ENCODE data around the gene SLC38A1. TPM values are rescaled to one million over a fixed set of nuclear protein-coding genes. Genes with fewer than 3 reads are reported as not detected.

The SLC38A1 gene
- total and polyA plus RNA-seq, 4 donors = 13.7 to 60.3 (median 26.4) TPM

DNA sequence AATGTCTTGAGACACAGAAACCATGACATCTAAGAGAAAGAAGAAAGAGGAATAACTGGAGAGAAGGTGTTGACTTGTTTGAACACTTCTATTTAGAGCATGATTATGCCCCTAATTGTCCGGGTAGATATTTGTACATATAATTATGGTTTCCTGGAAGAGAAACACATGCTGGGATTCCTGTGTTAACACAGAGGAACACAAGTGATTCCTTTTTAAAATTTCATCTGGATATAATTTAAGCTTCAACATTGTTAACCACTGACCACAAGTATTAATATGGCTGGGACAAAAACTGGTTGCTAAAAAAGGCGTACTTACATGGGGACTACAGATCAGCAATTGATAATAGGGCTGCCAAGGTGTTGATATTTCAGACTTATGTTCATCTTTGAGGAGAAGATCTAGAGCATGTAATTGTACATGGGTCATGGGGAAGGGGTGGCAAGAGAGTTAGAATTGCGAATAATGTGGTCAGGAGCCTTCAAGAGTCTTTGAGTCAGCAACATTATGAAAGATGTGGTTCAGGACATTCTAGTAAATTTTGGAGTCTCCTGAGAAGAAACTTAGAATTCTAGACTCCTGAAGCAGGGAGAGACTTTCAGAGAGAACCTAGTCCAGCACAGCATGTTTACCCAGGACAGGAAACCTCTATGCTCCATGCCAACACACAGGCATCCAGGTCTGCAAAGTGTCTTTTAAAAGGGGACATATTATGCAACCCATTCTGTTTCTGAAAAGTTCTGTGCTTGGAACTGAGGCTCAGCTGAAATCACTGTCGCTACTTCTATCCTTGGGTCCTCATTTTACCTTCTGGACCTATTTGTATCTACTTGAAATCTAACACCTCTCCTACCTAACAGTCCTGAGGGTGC lies 56.5 kb downstream of the SLC38A1 start:
- no peaks in the 10 kb centered on the region for H3K27me3 ChIP-seq (ENCODE audit: control insufficient read depth in 3 of 3, insufficient read depth in 3 of 3, low read length in 2 of 3)
- H3K4me1 ChIP-seq (ENCODE audit: control insufficient read depth in 5 of 5, insufficient read depth in 5 of 5, low read length in 5 of 5) = peaks cover 0 to 5% (median 0%) of the 10 kb centered on the region in 5 donors
- DNase-seq = no peak
- H3K4me3 ChIP-seq = no peak overlapping the region
- H3K27ac ChIP-seq (ENCODE audit: low read depth in 1 of 2, low read length in 1 of 2) = peak overlapping the region in 1 of 2 donors; percentile 14
- H3K9me3 ChIP-seq (ENCODE audit: control insufficient read depth in 4 of 4, insufficient read depth in 3 of 4, low read length in 3 of 4) = no peaks in the 10 kb centered on the region
- TF ChIP-seq, protein P1, sequence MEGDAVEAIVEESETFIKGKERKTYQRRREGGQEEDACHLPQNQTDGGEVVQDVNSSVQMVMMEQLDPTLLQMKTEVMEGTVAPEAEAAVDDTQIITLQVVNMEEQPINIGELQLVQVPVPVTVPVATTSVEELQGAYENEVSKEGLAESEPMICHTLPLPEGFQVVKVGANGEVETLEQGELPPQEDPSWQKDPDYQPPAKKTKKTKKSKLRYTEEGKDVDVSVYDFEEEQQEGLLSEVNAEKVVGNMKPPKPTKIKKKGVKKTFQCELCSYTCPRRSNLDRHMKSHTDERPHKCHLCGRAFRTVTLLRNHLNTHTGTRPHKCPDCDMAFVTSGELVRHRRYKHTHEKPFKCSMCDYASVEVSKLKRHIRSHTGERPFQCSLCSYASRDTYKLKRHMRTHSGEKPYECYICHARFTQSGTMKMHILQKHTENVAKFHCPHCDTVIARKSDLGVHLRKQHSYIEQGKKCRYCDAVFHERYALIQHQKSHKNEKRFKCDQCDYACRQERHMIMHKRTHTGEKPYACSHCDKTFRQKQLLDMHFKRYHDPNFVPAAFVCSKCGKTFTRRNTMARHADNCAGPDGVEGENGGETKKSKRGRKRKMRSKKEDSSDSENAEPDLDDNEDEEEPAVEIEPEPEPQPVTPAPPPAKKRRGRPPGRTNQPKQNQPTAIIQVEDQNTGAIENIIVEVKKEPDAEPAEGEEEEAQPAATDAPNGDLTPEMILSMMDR (IDR thresholded peaks at IDR 0.05; ENCODE audit: control extremely low read depth, extremely low read depth) = no peak
- H3K36me3 ChIP-seq (ENCODE audit: control insufficient read depth in 4 of 4, insufficient read depth in 4 of 4, low read length in 4 of 4) = peaks cover 0 to 3% (median 0%) of the 10 kb centered on the region in 4 donors
- no peak overlapping the region for H3K9ac ChIP-seq (ENCODE audit: insufficient read depth in 1 of 2, low read length in 2 of 2)
- WGBS, 2 donors = 82 to 84% methylated on average over 4 of the region's 4 CpGs
- ATAC-seq (ENCODE audit: insufficient read depth, low FRiP score) = no peak

DNA sequence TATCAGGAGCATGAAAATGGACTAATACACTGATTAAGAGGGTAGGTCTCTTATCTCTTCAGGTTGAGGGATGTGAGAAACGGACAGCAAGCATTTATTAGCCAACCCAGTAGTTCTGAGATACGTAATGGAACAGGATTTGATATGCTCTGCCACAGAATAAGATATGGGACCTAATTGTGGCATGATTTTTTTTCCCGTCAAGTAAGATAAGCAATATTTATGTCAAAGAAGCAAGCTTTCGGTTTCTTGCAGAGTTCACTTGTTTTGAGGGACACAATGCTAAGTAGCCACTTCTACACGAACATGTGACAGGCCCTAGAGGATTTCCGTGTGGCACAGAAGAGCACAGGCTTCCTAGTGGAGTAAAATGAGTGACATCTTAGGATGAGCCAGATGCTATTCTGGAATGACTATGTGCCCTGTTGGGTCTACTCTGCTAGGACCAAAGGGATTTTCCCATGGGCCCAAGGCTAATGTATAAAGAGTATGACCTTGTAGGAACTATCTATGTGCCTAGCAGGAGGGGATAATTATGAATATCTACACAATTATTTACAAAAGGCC lies 57.9 kb downstream of the SLC38A1 start:
- TF ChIP-seq, protein P1 (IDR thresholded peaks at IDR 0.05; ENCODE audit: control extremely low read depth, extremely low read depth) = no peak
- DNase-seq = no peak
- Histone ChIP-seq H3K27me3 (ENCODE audit: control insufficient read depth in 3 of 3, insufficient read depth in 3 of 3, low read length in 2 of 3) (no peaks in the 10 kb centered on the region), H3K36me3 (ENCODE audit: control insufficient read depth in 4 of 4, insufficient read depth in 4 of 4, low read length in 4 of 4) (peaks cover 0 to 6% (median 0%) of the 10 kb centered on the region in 4 donors), H3K27ac (ENCODE audit: low read depth in 1 of 2, low read length in 1 of 2) (peak overlapping the region in 1 of 2 donors; percentile 79), H3K4me3 (no peak overlapping the region), H3K9me3 (ENCODE audit: control insufficient read depth in 4 of 4, insufficient read depth in 3 of 4, low read length in 3 of 4) (no peaks in the 10 kb centered on the region), H3K9ac (ENCODE audit: insufficient read depth in 1 of 2, low read length in 2 of 2) (no peak overlapping the region), H3K4me1 (ENCODE audit: control insufficient read depth in 5 of 5, insufficient read depth in 5 of 5, low read length in 5 of 5) (peaks cover 0 to 8% (median 0%) of the 10 kb centered on the region in 5 donors)
- no peak for ATAC-seq (ENCODE audit: insufficient read depth, low FRiP score)
- 70 to 93% methylated on average over 6 of the region's 6 CpGs for WGBS, 2 donors

DNA sequence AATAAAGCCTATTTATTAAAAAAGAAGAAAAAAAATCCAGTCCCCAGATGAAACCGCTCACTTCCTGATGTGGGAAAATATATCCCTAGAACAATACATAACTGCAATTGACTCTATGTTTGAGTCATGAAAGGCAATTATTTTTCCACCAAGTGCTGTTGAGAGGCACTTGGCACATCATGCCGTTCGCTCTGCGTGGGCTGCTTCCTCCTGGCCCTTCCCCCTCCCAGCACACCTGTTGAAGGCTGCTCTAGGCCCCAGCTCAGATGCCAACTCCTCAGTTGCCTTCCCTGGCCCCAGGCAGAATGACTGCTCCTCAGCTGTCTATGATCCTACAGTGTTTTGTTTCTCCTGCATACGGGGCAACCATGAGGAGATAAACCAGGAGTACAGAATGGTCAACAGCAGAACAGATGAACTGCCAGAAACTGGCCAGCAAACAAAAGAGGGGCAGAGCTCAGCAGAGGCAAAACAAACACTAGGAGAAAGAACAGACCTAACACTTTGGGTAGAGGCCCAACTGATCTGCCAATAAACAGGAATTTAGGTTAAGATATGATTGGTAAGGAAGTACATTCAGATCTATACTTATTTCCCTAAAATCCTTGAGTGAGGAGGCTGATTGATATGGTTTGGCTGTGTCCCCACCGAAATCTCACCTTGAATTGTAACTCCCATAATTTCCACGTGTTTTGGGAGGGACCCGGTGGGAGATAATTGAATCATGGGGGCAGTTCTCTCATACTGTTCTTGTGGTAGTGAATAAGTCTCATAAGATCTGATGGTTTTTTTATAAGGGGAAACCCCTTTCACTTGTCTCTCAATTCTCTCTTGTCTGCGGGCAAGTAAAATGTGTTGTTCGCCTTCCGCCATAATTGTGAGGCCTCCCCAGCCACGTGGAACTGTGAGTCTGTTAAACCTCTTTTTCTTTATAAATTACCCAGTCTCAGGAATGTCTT lies 58.6 kb downstream of the SLC38A1 start:
- 70 to 78% methylated on average over 12 of the region's 12 CpGs for WGBS, 2 donors
- TF ChIP-seq, protein P1 (IDR thresholded peaks at IDR 0.05; ENCODE audit: control extremely low read depth, extremely low read depth) = no peak
- peak; percentile 38 to 70 (median 51) for DNase-seq
- peaks cover 0 to 9% (median 0%) of the 10 kb centered on the region in 5 donors for H3K4me1 ChIP-seq (ENCODE audit: control insufficient read depth in 5 of 5, insufficient read depth in 5 of 5, low read length in 5 of 5)
- peaks cover 0 to 6% (median 0%) of the 10 kb centered on the region in 4 donors for H3K36me3 ChIP-seq (ENCODE audit: control insufficient read depth in 4 of 4, insufficient read depth in 4 of 4, low read length in 4 of 4)
- no peaks in the 10 kb centered on the region for H3K27me3 ChIP-seq (ENCODE audit: control insufficient read depth in 3 of 3, insufficient read depth in 3 of 3, low read length in 2 of 3)
- peak; percentile 82 for ATAC-seq (ENCODE audit: insufficient read depth, low FRiP score)
- H3K9ac ChIP-seq (ENCODE audit: insufficient read depth in 1 of 2, low read length in 2 of 2) = no peak overlapping the region
- H3K27ac ChIP-seq (ENCODE audit: low read depth in 1 of 2, low read length in 1 of 2) = peak overlapping the region; percentile 57 to 67
- no peaks in the 10 kb centered on the region for H3K9me3 ChIP-seq (ENCODE audit: control insufficient read depth in 4 of 4, insufficient read depth in 3 of 4, low read length in 3 of 4)
- H3K4me3 ChIP-seq = no peak overlapping the region
